Endothelial cell of umbilical vein (primary cell): ENCODE measurements around the gene CD300H. TPM values are rescaled to one million over a fixed set of nuclear protein-coding genes. Genes with fewer than 3 reads are reported as not detected.

Source experiments
- BruUV-seq: library from RNA; stranded (reverse); fragments of 400-500 nt; replicated peaks from 2 replicates; lab custom pipeline; 2021; lab: Mats Ljungman, UMichigan
- CTCF ChIA-PET: fragments of 300-600, 350-600 bp; sonication (Branson Sonifier 250); formaldehyde crosslinking; loops from one replicate; lab custom pipeline; 2021; ENCODE audit warnings: antibody characterized with exemption, inconsistent platforms; lab: Charles Lee
- POLR2A ChIA-PET: fragments of 300-600, 350-600 bp; sonication (Branson Sonifier 250); formaldehyde crosslinking; loops from one replicate; lab custom pipeline; 2021; ENCODE audit warnings: antibody characterized with exemption, inconsistent platforms; lab: Charles Lee
- DNase-seq: peaks from one replicate; pipeline ENCODE4 v3.0.0-alpha.2; 2011; ENCODE audit warnings: low read depth, low spot score
- FAIRE-seq: peaks from 2 replicates; lab custom pipeline; 2011; peaks lifted over from hg19 to GRCh38; lab: Jason Lieb, UNC
- H2AFZ ChIP-seq: 2 replicates; pipeline ENCODE4 v1.6.0; 2012; ENCODE audit warnings: low read depth, low read length, control low read depth, inconsistent platforms
- H3K27ac ChIP-seq: 2 replicates; pipeline ENCODE4 v1.5.1; 2011; ENCODE audit warnings: low read depth, mild to moderate bottlenecking, control low read depth, low read length, moderate library complexity; ENCODE audit not compliant: insufficient read depth
- H3K27me3 ChIP-seq, 2 experiments: 2 replicates each; pipeline versions ENCODE4 v1.6.0 to v1.6.1; 2011; ENCODE audit warnings: low read length in 2 of 2, mixed read lengths in 1 of 2; ENCODE audit not compliant: control insufficient read depth in 2 of 2, insufficient read depth in 2 of 2
- H3K36me3 ChIP-seq, 2 experiments: 2 replicates in 1 of 2; 3 replicates in 1 of 2; pipeline ENCODE4 v1.5.1; 2011; ENCODE audit warnings: low read length in 2 of 2, mild to moderate bottlenecking in 1 of 2, moderate library complexity in 1 of 2; ENCODE audit not compliant: control insufficient read depth in 2 of 2, insufficient read depth in 2 of 2; ENCODE audit errors: extremely low read depth in 1 of 2
- H3K4me1 ChIP-seq: 3 replicates; pipeline ENCODE4 v1.5.1; 2011; ENCODE audit warnings: mild to moderate bottlenecking, low read length; ENCODE audit not compliant: control insufficient read depth, insufficient read depth; ENCODE audit errors: extremely low read depth
- H3K4me2 ChIP-seq: 2 replicates; pipeline ENCODE4 v1.6.1; 2011; ENCODE audit warnings: low read length, control low read depth, mixed read lengths; ENCODE audit not compliant: insufficient read depth
- H3K4me3 ChIP-seq, 3 experiments: fragments of 200-600 bp in 1 of 3; sonication (generic), shearing (Covaris generic) in 1 of 3; replicated peaks in 1 of 3; 2 replicates each; pipeline ENCODE4 v1.5.1; 2011 to 2016; ENCODE audit warnings: control low read depth in 3 of 3, low read length in 3 of 3, mild to moderate bottlenecking in 2 of 3, inconsistent platforms in 1 of 3, low read depth in 1 of 3, moderate library complexity in 1 of 3; ENCODE audit not compliant: insufficient read depth in 1 of 3
- H3K79me2 ChIP-seq: 2 replicates; pipeline ENCODE4 v1.6.0; 2012; ENCODE audit warnings: low read length, inconsistent platforms; ENCODE audit not compliant: control insufficient read depth, insufficient read depth
- H3K9ac ChIP-seq: replicated peaks from 2 replicates; pipeline ENCODE3; 2011; ENCODE audit warnings: low read length, control low read depth; ENCODE audit not compliant: insufficient read depth; ENCODE audit errors: extremely low read depth
- H3K9me1 ChIP-seq: replicated peaks from 3 replicates; pipeline ENCODE4 v1.6.0; 2011; ENCODE audit warnings: mild to moderate bottlenecking, low read length; ENCODE audit not compliant: control insufficient read depth, insufficient read depth; ENCODE audit errors: extremely low read depth
- H3K9me3 ChIP-seq: replicated peaks from 2 replicates; pipeline ENCODE4 v1.5.1; 2012; ENCODE audit warnings: low read length, inconsistent platforms; ENCODE audit not compliant: control insufficient read depth, insufficient read depth
- H4K20me1 ChIP-seq: replicated peaks from 2 replicates; pipeline ENCODE3; 2011; ENCODE audit warnings: mild to moderate bottlenecking, low read length; ENCODE audit not compliant: control insufficient read depth, insufficient read depth; ENCODE audit errors: extremely low read depth
- CTCF ChIP-seq, 2 donors: IDR thresholded peaks; 1 replicate in 1 of 2; 2 replicates in 1 of 2; pipeline ENCODE4 v1.5.1; 2011; ENCODE audit warnings: low read length in 2 of 2, mild to moderate bottlenecking in 2 of 2, moderate library complexity in 2 of 2, control low read depth in 1 of 2, inconsistent platforms in 1 of 2, low read depth in 1 of 2; ENCODE audit not compliant: insufficient read depth in 1 of 2; ENCODE audit errors: extremely low read depth in 1 of 2
- EZH2 ChIP-seq: IDR thresholded peaks from 2 replicates; pipeline ENCODE4 v1.6.1; 2012; ENCODE audit warnings: borderline replicate concordance, low read depth, mild to moderate bottlenecking, moderate library complexity, low read length, inconsistent platforms; ENCODE audit not compliant: severe bottlenecking
- FOS ChIP-seq: IDR thresholded peaks from 2 replicates; pipeline ENCODE4 v1.6.1; 2011; ENCODE audit warnings: mild to moderate bottlenecking, low read length, moderate library complexity, borderline replicate concordance; ENCODE audit not compliant: insufficient read depth
- GATA2 ChIP-seq: IDR thresholded peaks from 2 replicates; pipeline ENCODE4 v1.7.0; 2011; ENCODE audit warnings: low read depth, mild to moderate bottlenecking, moderate library complexity, mixed read lengths, low read length; ENCODE audit not compliant: insufficient read length, insufficient read depth
- JUN ChIP-seq: IDR thresholded peaks from 2 replicates; pipeline ENCODE4 v1.6.1; 2011; ENCODE audit warnings: borderline replicate concordance, low read depth; ENCODE audit not compliant: insufficient read length, insufficient read depth
- MYC ChIP-seq: IDR thresholded peaks from one replicate; pipeline ENCODE4 v1.6.1; 2011; ENCODE audit warnings: mild to moderate bottlenecking, low read depth, low read length
- POLR2A ChIP-seq: IDR thresholded peaks from 2 replicates; pipeline ENCODE4 v1.6.1; 2012; ENCODE audit warnings: low read depth, mild to moderate bottlenecking, control low read depth, low read length
- POLR2AphosphoS5 ChIP-seq: IDR thresholded peaks from 2 replicates; pipeline ENCODE4 v1.6.1; 2012; ENCODE audit warnings: low read depth, mild to moderate bottlenecking, control low read depth, low read length, moderate library complexity; ENCODE audit not compliant: insufficient read depth
- dilution Hi-C: fragments of 300-500 bp; cut with MboI; formaldehyde crosslinking; loops from one replicate; pipeline ENCODE4 v1.15.0; 2019; ENCODE audit warnings: low sequenced_read_pairs; ENCODE audit not compliant: extremely low pct_ligation_motif_present
- intact Hi-C: fragments of 100-400 bp; cut with micrococcal nuclease; formaldehyde crosslinking; loops from one replicate; pipeline ENCODE4 v1.10.0; 2022
- polyA plus RNA-seq, 4 experiments: library from polyadenylated mRNA; depleted of rRNA in 3 of 4; stranded (reverse) in 3 of 4; unstranded in 1 of 4; fragments of >200 nt; gene quantifications; 2 replicates each; pipeline versions ENCODE4 v1.2.1 to v1.2.3, GENCODE V29; 2011 to 2012; ENCODE audit warnings: missing spikeins in 1 of 4
- total RNA-seq: library from RNA; stranded (reverse); gene quantifications from 2 replicates; pipeline ENCODE4 v1.2.3, GENCODE V29; 2021
- TF ChIP-seq, protein P1 (sequence below): IDR thresholded peaks from 2 replicates; pipeline ENCODE4 v1.6.1; 2011; ENCODE audit not compliant: insufficient read depth, insufficient read length

CD300H gene
- total and polyA plus RNA-seq, 2 donors (not counting 3 experiments of a cell fraction or from before 2014, with no cell fraction given): not detected

- dilution Hi-C loops: no loop called here
- BruUV-seq: no TSS peak
- FAIRE-seq (no peak), DNase-seq (no peak)
- no peak overlapping the region for H3K27ac ChIP-seq
- H3K27me3 ChIP-seq: no peaks in the 10 kb centered on the region
- H3K4me1 ChIP-seq: no peaks in the 10 kb centered on the region
- intact Hi-C loops: no loop called here
- no peak overlapping the region for H3K4me3 ChIP-seq
- H3K4me2 ChIP-seq: no peak overlapping the region
- peaks cover 2% of the 10 kb centered on the region for H3K9me3 ChIP-seq
- no peak for TF ChIP-seq EZH2
- TF ChIP-seq CTCF (IDR thresholded peaks at IDR 0.05; ENCODE audit: extremely low read depth in 1 of 2, insufficient read depth in 1 of 2, low read depth in 1 of 2, low read length in 2 of 2): no peak
- no peak for TF ChIP-seq POLR2AphosphoS5
- POLR2A ChIA-PET: no interaction called here
- H4K20me1 ChIP-seq: no peaks in the 10 kb centered on the region
- no peaks in the 10 kb centered on the region for H3K79me2 ChIP-seq
- no peaks in the 10 kb centered on the region for H3K9me1 ChIP-seq
- H3K36me3 ChIP-seq: no peaks in the 10 kb centered on the region
- CTCF ChIA-PET: no interaction called here
- H2AFZ ChIP-seq: no peak overlapping the region
- no peak overlapping the region for H3K9ac ChIP-seq
Measured at GRCh38 chr17:74579900-74580299, 12.6 kb upstream of the CD300H start.

DNA sequence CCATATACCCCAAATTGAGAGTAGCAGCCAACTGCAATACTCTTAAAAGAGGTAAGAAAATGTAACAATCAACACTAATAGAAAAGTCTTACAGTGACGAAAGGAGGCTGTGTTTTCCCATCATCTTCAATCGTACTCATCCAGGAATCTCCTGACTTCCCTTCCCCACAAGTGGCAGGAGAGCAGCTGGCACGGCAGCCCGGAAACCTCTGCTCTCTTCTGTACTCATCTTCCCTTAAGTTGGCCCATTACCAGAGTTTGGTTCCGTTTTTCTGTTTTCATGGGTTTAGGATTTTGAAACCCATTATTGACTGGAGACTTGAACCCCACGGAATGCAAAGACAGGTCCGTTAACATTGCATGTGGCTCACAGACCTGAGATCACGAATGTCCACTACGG lies 11.7 kb upstream of the CD300H start:
- Histone ChIP-seq H3K27ac (no peak overlapping the region), H3K79me2 (no peaks in the 10 kb centered on the region), H3K27me3 (no peaks in the 10 kb centered on the region), H3K9ac (no peak overlapping the region), H3K36me3 (no peaks in the 10 kb centered on the region), H4K20me1 (no peaks in the 10 kb centered on the region), H3K4me3 (no peak overlapping the region), H3K9me1 (no peaks in the 10 kb centered on the region), H3K4me1 (no peaks in the 10 kb centered on the region), H3K9me3 (peaks cover 2% of the 10 kb centered on the region), H2AFZ (no peak overlapping the region), H3K4me2 (no peak overlapping the region)
- DNase-seq (no peak), FAIRE-seq (no peak)
- CTCF ChIA-PET: no interaction called here
- BruUV-seq: no TSS peak
- dilution Hi-C loops (no loop called here), intact Hi-C loops (no loop called here)
- POLR2A ChIA-PET: no interaction called here
- TF ChIP-seq CTCF (IDR thresholded peaks at IDR 0.05; ENCODE audit: extremely low read depth in 1 of 2, insufficient read depth in 1 of 2, low read depth in 1 of 2, low read length in 2 of 2) (no peak), EZH2 (no peak), POLR2A (no peak), JUN (no peak), FOS (no peak), POLR2AphosphoS5 (no peak), MYC (no peak), GATA2 (no peak)
- TF ChIP-seq, protein P1, sequence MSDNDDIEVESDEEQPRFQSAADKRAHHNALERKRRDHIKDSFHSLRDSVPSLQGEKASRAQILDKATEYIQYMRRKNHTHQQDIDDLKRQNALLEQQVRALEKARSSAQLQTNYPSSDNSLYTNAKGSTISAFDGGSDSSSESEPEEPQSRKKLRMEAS: no peak
